Mesothelial cell of epicardium (in vitro differentiated cells): ENCODE data around the gene STK4. TPM values are rescaled to one million over a fixed set of nuclear protein-coding genes. Genes with fewer than 3 reads are reported as not detected.

Experiments
- DNase-seq, 2 experiments: peaks; one replicate each; pipeline ENCODE4 v3.0.0; 2021; ENCODE audit warnings: low spot score in 2 of 2; ENCODE audit not compliant: unreplicated experiment in 2 of 2
- H3K27ac Mint-ChIP-seq: 2 replicates; pipeline ENCODE4 v1.8.0; 2021; ENCODE audit warnings: mixed read lengths
- H3K27me3 Mint-ChIP-seq: 2 replicates; pipeline ENCODE4 v1.8.0; 2021; ENCODE audit warnings: low read depth, mixed read lengths
- H3K36me3 Mint-ChIP-seq: 2 replicates; pipeline ENCODE4 v1.8.0; 2021; ENCODE audit warnings: mixed read lengths
- H3K4me1 Mint-ChIP-seq: 2 replicates; pipeline ENCODE4 v1.8.0; 2021; ENCODE audit warnings: mixed read lengths
- H3K4me3 Mint-ChIP-seq: 2 replicates; pipeline ENCODE4 v1.8.0; 2021; ENCODE audit warnings: mild to moderate bottlenecking, moderate library complexity, mixed read lengths
- H3K9me3 Mint-ChIP-seq: 2 replicates; pipeline ENCODE4 v1.8.0; 2021; ENCODE audit warnings: mixed read lengths
- CTCF ChIP-seq: fragments of 200-600 bp; sonication (generic); IDR thresholded peaks from one replicate; pipeline ENCODE4 v1.5.0; 2021; ENCODE audit warnings: antibody characterized with exemption; ENCODE audit not compliant: unreplicated experiment
- total RNA-seq: library from RNA; stranded (reverse); gene quantifications from 3 replicates; pipeline ENCODE4 v1.2.1, GENCODE V29; 2021

Gene STK4
- total RNA-seq, 1 donor from 2014 or later: 29.9 TPM

- H3K36me3 Mint-ChIP-seq: peaks cover 17% of the 10 kb centered on the region
- H3K4me1 Mint-ChIP-seq: peaks cover 3% of the 10 kb centered on the region
Measured at GRCh38 chr20:45032781-45033180, 66.5 kb downstream of the STK4 start.

GRCh38 chr20:45034436-45034835 is 68.1 kb downstream of the STK4 start:
- Mint-ChIP-seq H3K27ac (no peak overlapping the region), H3K9me3 (no peaks in the 10 kb centered on the region), H3K36me3 (peaks cover 13% of the 10 kb centered on the region), H3K4me3 (no peak overlapping the region), H3K4me1 (peaks cover 7% of the 10 kb centered on the region), H3K27me3 (no peaks in the 10 kb centered on the region)
- DNase-seq: no peak
- no peak for TF ChIP-seq CTCF

More at GRCh38 chr20:45032781-45033180, 66.5 kb downstream of the STK4 start:
- Mint-ChIP-seq H3K9me3 (no peaks in the 10 kb centered on the region), H3K27ac (no peak overlapping the region), H3K4me3 (no peak overlapping the region), H3K27me3 (no peaks in the 10 kb centered on the region)
- no peak for TF ChIP-seq CTCF
- no peak for DNase-seq

- Mint-ChIP-seq H3K36me3 (peaks cover 24% of the 10 kb centered on the region), H3K4me1 (peaks cover 7% of the 10 kb centered on the region), H3K4me3 (no peak overlapping the region), H3K9me3 (peaks cover 6% of the 10 kb centered on the region), H3K27me3 (no peaks in the 10 kb centered on the region), H3K27ac (no peak overlapping the region)
- no peak for TF ChIP-seq CTCF
- DNase-seq: no peak
Measured at GRCh38 chr20:45036044-45036755, 69.9 kb downstream of the STK4 start.

GRCh38 chr20:45037050-45037449 is 70.7 kb downstream of the STK4 start:
- no peaks in the 10 kb centered on the region for H3K27me3 Mint-ChIP-seq
- no peak overlapping the region for H3K27ac Mint-ChIP-seq

GRCh38 chr20:45037635-45038034 is 71.3 kb downstream of the STK4 start:
- DNase-seq: no peak
- H3K4me3 Mint-ChIP-seq: no peak overlapping the region
- peaks cover 20% of the 10 kb centered on the region for H3K36me3 Mint-ChIP-seq
- peaks cover 18% of the 10 kb centered on the region for H3K4me1 Mint-ChIP-seq
- H3K9me3 Mint-ChIP-seq: peaks cover 6% of the 10 kb centered on the region
- H3K27ac Mint-ChIP-seq: no peak overlapping the region
- no peak for TF ChIP-seq CTCF
- H3K27me3 Mint-ChIP-seq: no peaks in the 10 kb centered on the region

More at GRCh38 chr20:45037050-45037449, 70.7 kb downstream of the STK4 start:
- H3K9me3 Mint-ChIP-seq: peaks cover 6% of the 10 kb centered on the region
- no peak overlapping the region for H3K4me3 Mint-ChIP-seq
- no peak for TF ChIP-seq CTCF
- DNase-seq: no peak
- H3K36me3 Mint-ChIP-seq: peaks cover 23% of the 10 kb centered on the region
- peaks cover 14% of the 10 kb centered on the region for H3K4me1 Mint-ChIP-seq
